Activated T-cell treated with anti-CD3 and anti-CD28 coated beads, Interleukin-2, amount 50 U/mL, for 48 hours (primary cell): ENCODE measurements around the gene C9orf72.

ENCODE experiments used
- DNase-seq, 2 experiments: peaks; one replicate each; pipeline ENCODE4 v3.0.0-alpha.2; 2020

The C9orf72 gene

DNA sequence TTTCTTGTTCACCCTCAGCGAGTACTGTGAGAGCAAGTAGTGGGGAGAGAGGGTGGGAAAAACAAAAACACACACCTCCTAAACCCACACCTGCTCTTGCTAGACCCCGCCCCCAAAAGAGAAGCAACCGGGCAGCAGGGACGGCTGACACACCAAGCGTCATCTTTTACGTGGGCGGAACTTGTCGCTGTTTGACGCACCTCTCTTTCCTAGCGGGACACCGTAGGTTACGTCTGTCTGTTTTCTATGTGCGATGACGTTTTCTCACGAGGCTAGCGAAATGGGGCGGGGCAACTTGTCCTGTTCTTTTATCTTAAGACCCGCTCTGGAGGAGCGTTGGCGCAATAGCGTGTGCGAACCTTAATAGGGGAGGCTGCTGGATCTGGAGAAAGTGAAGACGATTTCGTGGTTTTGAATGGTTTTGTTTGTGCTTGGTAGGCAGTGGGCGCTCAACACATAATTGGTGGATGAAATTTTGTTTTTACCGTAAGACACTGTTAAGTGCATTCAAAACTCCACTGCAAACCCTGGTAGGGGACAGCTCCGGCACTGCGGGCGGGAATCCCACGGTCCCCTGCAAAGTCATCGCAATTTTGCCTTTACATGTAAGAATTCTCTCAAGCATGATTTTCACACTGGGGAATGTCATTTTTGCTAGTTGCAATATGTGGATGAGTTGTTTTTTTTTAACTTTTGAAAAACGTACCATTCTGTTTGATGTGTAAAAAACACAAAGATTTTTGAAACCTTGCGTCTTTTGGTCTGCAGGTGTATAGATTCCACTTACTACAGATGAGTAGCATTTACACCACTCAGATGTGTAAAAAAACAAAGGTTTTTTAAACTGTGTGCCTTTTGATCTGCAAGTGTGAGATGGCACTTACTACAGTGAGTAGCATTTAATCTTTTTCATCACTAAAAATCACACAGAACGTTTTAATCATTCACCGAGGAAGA is 631 bp upstream of the C9orf72 start:
- DNase-seq = peak; percentile 92 to 93

DNA sequence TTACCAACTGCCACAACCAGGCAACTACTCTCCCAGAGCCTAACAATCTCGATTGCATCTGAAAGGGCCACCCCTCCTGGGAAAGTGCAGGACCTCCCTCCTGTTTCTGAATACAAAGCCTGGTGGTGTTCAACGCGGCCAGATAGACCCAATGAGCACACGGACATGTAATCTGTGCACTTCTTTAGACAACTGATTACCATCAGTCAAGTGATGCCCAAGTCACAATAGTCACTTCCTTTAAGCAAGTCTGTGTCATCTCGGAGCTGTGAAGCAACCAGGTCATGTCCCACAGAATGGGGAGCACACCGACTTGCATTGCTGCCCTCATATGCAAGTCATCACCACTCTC is 739 bp downstream of the C9orf72 start:
- no peak for DNase-seq

GRCh38 chr9:27572061-27572460 is 1.2 kb downstream of the C9orf72 start:
- no peak for DNase-seq

GRCh38 chr9:27571011-27571410 is 2.3 kb downstream of the C9orf72 start:
- no peak for DNase-seq

GRCh38 chr9:27569406-27569805 is 3.9 kb downstream of the C9orf72 start:
- no peak for DNase-seq

DNA sequence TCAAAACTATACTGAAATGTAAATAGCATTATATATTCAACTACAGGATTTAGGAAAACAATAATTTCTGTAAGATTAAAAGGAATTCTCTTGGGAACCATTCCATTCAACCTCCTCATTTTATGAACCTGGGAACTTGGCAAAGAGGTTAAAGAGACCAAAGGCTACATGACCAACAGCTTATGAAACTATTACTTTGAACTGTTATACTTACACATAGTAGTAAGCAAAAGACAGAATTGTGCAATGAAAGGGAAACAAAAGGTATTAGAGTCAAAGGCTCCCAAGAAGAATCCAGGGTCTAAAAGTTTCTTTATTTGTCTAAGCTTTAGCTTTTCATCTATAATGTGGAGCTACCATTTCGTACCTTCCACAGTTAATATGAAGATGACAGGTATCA is 7.2 kb downstream of the C9orf72 start:
- DNase-seq = no peak

GRCh38 chr9:27565696-27566095 is 7.6 kb downstream of the C9orf72 start:
- DNase-seq = no peak

DNA sequence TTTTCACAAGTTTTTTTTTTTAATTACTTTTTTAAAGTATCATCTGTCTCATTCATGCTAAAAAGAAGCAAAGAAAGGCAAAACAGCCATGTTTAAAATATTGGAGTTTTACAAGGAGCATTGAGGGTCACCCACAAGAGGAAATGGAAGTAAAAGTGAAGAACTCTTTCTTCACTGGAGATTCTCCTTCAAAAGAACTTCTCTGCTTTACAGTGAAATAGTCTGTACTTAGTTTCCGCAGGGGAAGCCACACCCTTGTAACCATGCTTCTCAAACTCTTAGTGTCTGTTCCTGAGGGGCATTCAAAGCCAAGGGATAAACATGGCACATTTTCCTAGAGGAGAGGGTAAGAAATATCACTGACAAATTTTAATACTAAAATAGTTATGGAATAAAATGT is 8.6 kb downstream of the C9orf72 start:
- no peak for DNase-seq

DNA sequence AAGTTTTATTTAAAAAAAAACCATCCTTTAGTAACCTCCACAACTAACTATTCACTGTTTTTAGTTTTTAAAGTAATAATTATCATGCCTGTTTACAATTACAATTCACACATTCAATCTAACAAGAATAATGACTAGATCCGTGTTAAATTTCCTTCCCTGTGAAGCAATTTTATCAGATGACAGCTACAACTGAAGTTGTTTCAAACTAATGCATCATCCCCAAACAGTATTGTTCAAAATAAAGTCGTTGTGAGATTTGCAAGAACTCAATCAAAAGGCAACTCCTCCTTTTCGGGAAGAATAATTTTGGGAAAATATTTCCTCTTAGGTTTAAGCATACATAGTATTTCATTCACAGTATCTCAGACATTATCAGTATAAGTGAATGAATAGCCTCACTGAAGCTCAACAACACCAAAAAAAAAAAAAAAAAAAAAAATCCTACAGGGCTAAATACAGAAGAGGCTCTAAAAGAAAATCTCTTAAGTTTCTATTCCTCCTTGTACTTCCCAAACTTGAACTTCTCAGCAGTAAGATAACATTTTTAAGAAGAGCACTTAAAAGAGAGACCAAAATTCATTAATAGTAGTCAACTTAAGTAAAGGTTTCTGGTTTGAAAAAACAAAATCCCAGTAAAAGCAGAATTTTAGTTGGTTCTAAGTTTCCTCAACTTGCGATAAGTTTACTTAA is 9.4 kb downstream of the C9orf72 start:
- DNase-seq = no peak

DNA sequence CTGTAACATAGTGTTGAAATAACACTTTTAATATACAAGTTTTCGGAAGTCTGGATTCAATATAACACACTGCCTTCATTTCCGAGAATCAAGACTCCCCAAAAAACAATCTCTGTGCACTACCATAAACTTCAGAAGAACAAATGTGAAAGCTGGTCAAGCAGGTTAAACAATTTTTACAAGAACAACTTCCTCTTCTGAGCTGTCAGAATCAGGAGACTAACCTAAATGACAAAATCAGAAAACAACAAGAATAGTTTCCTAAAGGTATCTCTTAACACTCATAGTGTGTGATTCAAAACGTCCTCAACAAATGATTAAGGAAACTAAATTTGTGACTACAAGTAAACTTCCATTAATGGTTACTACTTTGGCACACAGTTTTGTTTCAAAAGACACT is 11.6 kb downstream of the C9orf72 start:
- no peak for DNase-seq

- no peak for DNase-seq
These were observed 12.8 kb downstream of the C9orf72 start for GRCh38 chr9:27560457-27560856.

GRCh38 chr9:27558307-27558706 is 15.0 kb downstream of the C9orf72 start:
- no peak for DNase-seq

DNA sequence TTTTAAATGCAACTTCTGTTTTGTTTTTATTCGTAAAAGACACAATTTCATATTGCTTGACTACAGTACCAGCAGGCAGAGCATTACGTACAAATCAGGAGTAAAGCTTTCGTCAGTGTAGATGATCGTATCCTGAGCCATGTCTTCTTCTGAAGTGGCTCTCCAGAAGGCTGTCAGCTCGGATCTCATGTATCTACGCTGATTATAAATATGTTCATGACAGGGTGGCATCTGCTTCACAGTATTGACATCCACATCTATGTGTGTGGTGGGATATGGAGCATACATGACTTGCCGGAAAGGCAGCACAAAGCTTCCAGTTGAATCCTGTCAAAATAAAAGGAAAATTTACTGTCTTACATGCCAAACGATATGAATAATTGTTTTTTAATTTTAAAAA is 16.8 kb downstream of the C9orf72 start:
- no peak for DNase-seq

GRCh38 chr9:27554712-27555111 is 18.6 kb downstream of the C9orf72 start:
- no peak for DNase-seq

DNA sequence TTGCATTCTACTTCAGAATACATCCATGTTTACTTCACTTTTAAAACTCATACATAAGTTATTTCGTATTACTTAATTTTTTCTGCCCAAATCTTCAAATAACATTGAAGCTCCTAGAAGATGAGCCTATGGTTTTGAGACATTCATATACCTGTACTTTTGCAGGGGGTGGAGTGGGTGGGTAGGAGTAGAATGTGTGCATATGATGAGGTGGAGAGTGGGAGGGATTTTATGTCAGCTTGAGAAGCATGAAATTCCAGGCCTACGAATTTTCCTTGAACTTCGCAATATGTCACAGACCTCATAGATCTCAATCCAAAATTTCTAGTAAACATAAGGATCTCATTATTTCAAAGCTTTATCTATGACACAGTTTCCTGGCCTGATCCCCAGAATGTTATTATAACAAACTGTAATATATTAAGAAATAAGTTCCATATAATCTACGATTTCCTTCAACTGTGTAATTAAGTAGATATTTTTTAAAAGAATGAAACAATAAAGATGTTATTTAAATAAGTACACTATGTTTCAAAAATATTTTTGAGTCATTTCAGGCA is 24.0 kb downstream of the C9orf72 start:
- no peak for DNase-seq

GRCh38 chr9:27548055-27548741 is 25.1 kb downstream of the C9orf72 start:
- no peak for DNase-seq

GRCh38 chr9:27545471-27545870 is 27.8 kb downstream of the C9orf72 start:
- no peak for DNase-seq

GRCh38 chr9:27542508-27542907 is 30.8 kb downstream of the C9orf72 start:
- no peak for DNase-seq

DNA sequence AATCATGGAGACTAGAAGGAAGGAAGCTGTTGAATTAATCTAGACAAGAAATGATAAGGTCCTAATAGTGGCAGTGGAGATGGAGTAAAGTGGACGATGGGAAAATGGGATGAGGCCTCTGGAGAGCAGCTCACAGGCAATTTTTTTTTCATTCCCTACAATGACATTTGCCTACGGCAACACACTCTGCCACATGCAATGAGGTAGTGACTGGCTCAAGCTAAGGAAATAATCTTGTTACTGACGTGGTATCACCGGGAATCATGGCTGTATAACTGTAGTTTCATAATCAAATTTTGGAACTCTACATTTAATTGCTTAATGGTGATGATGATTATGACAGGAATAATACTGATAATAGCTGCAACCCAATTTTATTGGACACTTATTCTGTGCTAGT is 31.5 kb downstream of the C9orf72 start:
- DNase-seq = no peak

DNA sequence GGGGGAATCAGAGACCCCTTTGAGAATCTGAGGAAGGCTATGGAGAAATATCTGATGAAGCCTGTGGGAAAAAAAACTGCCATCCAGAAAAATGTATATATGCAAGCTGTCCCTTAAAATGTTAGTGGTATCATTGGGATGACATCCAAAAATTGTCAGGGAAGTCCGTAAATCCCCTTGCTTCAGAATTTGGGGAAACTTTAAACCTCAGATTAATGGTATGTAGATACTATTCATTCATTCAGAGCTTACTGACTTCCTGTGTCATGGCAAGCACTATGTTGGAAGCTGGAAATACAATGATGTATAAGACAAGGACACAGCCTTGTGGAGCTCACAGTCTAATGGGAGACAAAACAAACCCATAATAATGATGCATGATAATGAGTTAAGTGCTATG is 32.8 kb downstream of the C9orf72 start:
- DNase-seq = no peak

DNA sequence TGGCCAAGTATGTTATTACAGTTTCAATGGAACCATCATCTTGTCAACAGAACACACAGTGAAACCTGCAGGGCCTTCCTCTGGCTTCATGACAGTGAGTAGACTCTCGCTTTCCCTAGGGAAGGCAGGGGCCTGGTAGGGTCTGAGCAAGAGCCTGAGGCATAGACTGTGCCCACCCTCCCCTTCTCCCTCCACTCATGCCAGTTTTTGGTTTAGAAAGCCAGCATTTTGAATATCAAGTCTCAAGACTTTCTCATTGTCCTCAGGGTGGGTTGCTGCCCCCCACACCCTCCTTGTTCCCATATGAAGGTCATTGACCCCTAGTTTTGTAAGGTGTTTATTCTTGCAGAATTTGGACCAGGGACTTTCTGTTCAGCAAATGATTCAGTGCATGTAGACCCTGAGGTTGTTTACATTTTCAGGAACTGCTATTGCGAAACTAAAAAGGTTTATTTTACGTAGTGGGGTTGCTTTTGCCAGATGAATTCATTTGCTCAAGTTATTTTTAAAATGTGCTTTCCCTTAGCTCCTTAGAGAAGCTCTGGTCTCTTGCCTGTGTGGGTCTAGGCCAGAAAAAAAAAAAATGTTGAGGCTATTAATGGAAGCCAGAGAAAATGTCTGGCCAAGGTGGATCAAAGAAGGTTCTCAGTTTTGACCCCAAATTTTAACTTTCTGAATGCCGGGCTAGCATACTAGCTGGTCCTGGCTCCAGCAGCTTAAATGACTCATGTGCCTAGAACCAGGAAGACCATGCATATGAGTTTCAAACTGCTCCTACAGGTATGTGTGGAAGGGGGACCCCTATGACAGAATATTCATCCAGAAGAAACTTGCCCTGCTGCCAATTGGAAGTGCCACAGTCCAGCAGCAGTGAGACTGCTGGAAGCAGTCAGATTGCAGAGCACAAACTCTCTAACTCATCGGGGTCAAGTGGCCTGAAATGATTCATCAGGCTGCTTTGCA is 33.5 kb downstream of the C9orf72 start:
- DNase-seq = no peak

- DNase-seq = no peak
These were observed 34.6 kb downstream of the C9orf72 start for GRCh38 chr9:27538647-27539046.
